Lung (tissue), 16 donors: ENCODE measurements around the gene TBK1. TPM values are rescaled to one million over a fixed set of nuclear protein-coding genes. Genes with fewer than 3 reads are reported as not detected.
A peak's percentile ranks its signal among the peaks of the same experiment; 100 is the strongest.

ENCODE experiments used
- ATAC-seq: fragments of 200-7000 bp; cut with Tn5 transposase; one replicate; pipeline ENCODE4 v1.9.1; 2020; ENCODE audit warnings: moderate number of reproducible peaks; ENCODE audit not compliant: insufficient read depth, low FRiP score
- DNase-seq, 3 donors: peaks; one replicate each; pipeline ENCODE4 v3.0.0-alpha.2; 2013 to 2017
- H3K27ac ChIP-seq, 2 donors: one replicate each; pipeline ENCODE4 v1.5.1; 2013; ENCODE audit warnings: mild to moderate bottlenecking in 2 of 2, moderate library complexity in 2 of 2, control low read depth in 1 of 2, inconsistent platforms in 1 of 2, low read depth in 1 of 2, low read length in 1 of 2
- H3K27me3 ChIP-seq, 3 donors: one replicate each; pipeline ENCODE4 v1.5.1; 2013; ENCODE audit warnings: low read length in 2 of 3; ENCODE audit not compliant: control insufficient read depth in 3 of 3, insufficient read depth in 3 of 3
- H3K36me3 ChIP-seq, 4 donors: one replicate each; pipeline ENCODE4 v1.5.1; 2013; ENCODE audit warnings: low read length in 4 of 4, mild to moderate bottlenecking in 1 of 4, moderate library complexity in 1 of 4; ENCODE audit not compliant: control insufficient read depth in 4 of 4, insufficient read depth in 4 of 4
- H3K4me1 ChIP-seq, 5 donors: one replicate each; pipeline ENCODE4 v1.5.1; 2013; ENCODE audit warnings: low read length in 5 of 5, mild to moderate bottlenecking in 2 of 5, moderate library complexity in 1 of 5; ENCODE audit not compliant: control insufficient read depth in 5 of 5, insufficient read depth in 5 of 5
- H3K4me3 ChIP-seq: one replicate; pipeline ENCODE4 v1.5.1; 2013; ENCODE audit warnings: mild to moderate bottlenecking, control low read depth, moderate library complexity
- H3K9ac ChIP-seq, 2 donors: one replicate each; pipeline ENCODE4 v1.5.1; 2013; ENCODE audit warnings: low read length in 2 of 2, control low read depth in 1 of 2; ENCODE audit not compliant: insufficient read depth in 1 of 2
- H3K9me3 ChIP-seq, 4 donors: one replicate each; pipeline ENCODE4 v1.5.1; 2013; ENCODE audit warnings: low read length in 3 of 4, mild to moderate bottlenecking in 1 of 4, moderate library complexity in 1 of 4; ENCODE audit not compliant: control insufficient read depth in 4 of 4, insufficient read depth in 3 of 4
- CTCF ChIP-seq: IDR thresholded peaks from 2 replicates; pipeline ENCODE4 v1.5.1; 2012; ENCODE audit warnings: mild to moderate bottlenecking; ENCODE audit errors: control extremely low read depth, extremely low read depth
- WGBS, 2 donors: extraction: QIAGEN DNeasy Blood & Tissue Kit; methylation state at CpG; one replicate each; pipeline ENCODE4 v1.1.7; 2013; 5-methylcytosine and 5-hydroxymethylcytosine counted together
- long read RNA-seq, 5 donors: transcript quantifications; one replicate each; lab custom pipeline, GENCODE V29; 2026
- polyA plus RNA-seq, 2 donors: library from polyadenylated mRNA; stranded (reverse); fragments of 200-250 nt; gene quantifications; one replicate each; pipeline ENCODE4 v1.2.1, GENCODE V29; 2013
- total RNA-seq, 2 donors: library from RNA; depleted of rRNA in 1 of 2; stranded (reverse); fragments of >200 nt in 1 of 2; gene quantifications; one replicate each; pipeline ENCODE4 v1.2.1, GENCODE V29; 2014 to 2021
- donor health status: control.
- donor health status: control.
- donor health status: Bipolar disorder and iron deficiency.
- donor health status: healthy.
- donor health status: DM: yes; HTN: yes; CAD: no.

TBK1 gene
- total RNA-seq (10 to 100 TPM; 16.8 to 50.1 TPM), polyA plus RNA-seq (10 to 100 TPM; 14.5 to 20.7 TPM)
- long read RNA-seq, donor 1, partial matches to known transcripts = 0 of 1 reads
- long read RNA-seq, donor 1, other reads (novel, unspliced or antisense) = 0 of 1 reads
- long read RNA-seq, donor 2 = 0 reads
- long read RNA-seq, donor 3, partial matches to known transcripts = 9 of 9 reads
- long read RNA-seq, donor 3, other reads (novel, unspliced or antisense) = 0 of 9 reads
- long read RNA-seq, donor 4, partial matches to known transcripts = 0 of 1 reads
- long read RNA-seq, donor 4, other reads (novel, unspliced or antisense) = 0 of 1 reads
- long read RNA-seq, donor 5, partial matches to known transcripts = 0 of 3 reads
- long read RNA-seq, donor 5, other reads (novel, unspliced or antisense) = 0 of 3 reads

DNA sequence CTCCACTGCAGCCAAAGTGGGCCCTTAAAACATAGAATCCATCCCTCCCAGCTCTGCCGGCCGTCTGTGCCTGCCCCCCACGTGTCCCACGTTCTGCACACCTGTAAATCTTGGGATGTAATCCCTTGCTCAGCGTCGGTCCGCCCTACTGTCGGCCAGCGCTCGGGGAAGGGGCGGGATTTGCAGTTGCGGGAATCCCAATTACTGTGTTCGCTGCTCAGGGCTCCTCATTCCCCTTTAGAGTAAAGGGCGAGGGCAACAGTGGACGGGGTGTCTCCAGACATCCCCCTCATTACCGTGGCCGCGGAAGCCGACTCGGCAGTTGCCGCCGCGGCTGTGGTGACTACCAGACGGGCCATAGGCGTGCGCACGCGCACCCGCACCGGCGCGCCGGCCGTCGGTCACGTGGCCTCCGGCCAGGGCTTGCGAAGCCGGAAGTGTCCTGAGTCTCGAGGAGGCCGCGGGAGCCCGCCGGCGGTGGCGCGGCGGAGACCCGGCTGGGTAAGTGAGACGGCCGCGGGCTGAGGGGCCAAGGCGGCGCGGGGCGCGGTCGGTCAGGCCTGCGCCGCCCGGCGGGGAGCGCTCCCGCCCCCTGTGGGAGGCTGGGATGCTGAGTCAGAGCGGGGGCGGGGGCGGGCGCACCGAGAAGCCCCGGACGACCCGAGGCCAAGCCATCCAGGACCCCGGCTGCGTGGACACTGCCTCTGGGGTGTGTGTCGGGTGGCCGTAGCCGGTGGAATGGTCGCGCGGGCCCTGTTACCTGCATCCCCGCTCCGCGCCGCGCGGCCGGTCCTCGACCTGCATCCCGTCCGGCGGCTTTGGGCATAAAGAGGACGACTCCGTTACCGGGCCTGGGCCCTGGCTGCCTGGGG lies at the start of gene TBK1:
Gene TBK1 (plus strand): TSS at position 434 of the 872 bp plus-strand sequence. CDS start 3,751 bp downstream, outside the sequence.
- WGBS, 2 donors = 0% methylated on average over 86 to 94 of the region's 94 CpGs
- Histone ChIP-seq H3K9me3 (no peaks in the 10 kb centered on the region), H3K27ac (peak within 1 kb of the TSS; percentile 94 to 99), H3K4me1 (peaks cover 0 to 29% (median 3%) of the 10 kb centered on the region in 5 donors), H3K27me3 (no peaks in the 10 kb centered on the region), H3K9ac (peak within 1 kb of the TSS; percentile 72 to 86), H3K4me3 (peak within 1 kb of the TSS; percentile 81), H3K36me3 (peaks cover 2 to 10% (median 5%) of the 10 kb centered on the region in 4 donors)
- DNase-seq = peak; percentile 85 to 91 (median 90)
- peak; percentile 93 for ATAC-seq
- TF ChIP-seq CTCF = no peak

GRCh38 chr12:64402181-64402580 lies 49.7 kb upstream of the TBK1 start:
- Histone ChIP-seq H3K9me3 (no peaks in the 10 kb centered on the region), H3K36me3 (no peaks in the 10 kb centered on the region), H3K4me1 (peaks cover 0 to 3% (median 0%) of the 10 kb centered on the region in 5 donors), H3K9ac (no peak overlapping the region), H3K4me3 (no peak overlapping the region), H3K27ac (no peak overlapping the region), H3K27me3 (no peaks in the 10 kb centered on the region)
- no peak for TF ChIP-seq CTCF
- 91 to 94% methylated on average over 5 of the region's 5 CpGs for WGBS, 2 donors
- no peak for DNase-seq
- ATAC-seq = no peak

GRCh38 chr12:64403707-64404469 lies 48.0 kb upstream of the TBK1 start, which contains the start of gene XPOT:
XPOT (plus strand) TSS chr12:64404392; CDS start chr12:64410036, 5,644 bp downstream.
- Histone ChIP-seq H3K27me3 (no peaks in the 10 kb centered on the region), H3K4me1 (peaks cover 0 to 6% (median 0%) of the 10 kb centered on the region in 5 donors), H3K9ac (peak within 1 kb of the TSS; percentile 63 to 96), H3K9me3 (no peaks in the 10 kb centered on the region), H3K27ac (peak within 1 kb of the TSS; percentile 97 to 99), H3K36me3 (no peaks in the 10 kb centered on the region), H3K4me3 (peak within 1 kb of the TSS; percentile 85)
- TF ChIP-seq CTCF = no peak
- 12 to 17% methylated on average over 46 to 60 of the region's 60 CpGs for WGBS, 2 donors
- peak; percentile 96 for ATAC-seq
- peak; percentile 96 to 99 (median 97) for DNase-seq
